B cell (primary cell): ENCODE measurements around the gene GLIS1. TPM values are rescaled to one million over a fixed set of nuclear protein-coding genes. Genes with fewer than 3 reads are reported as not detected.

ENCODE experiments used
- ATAC-seq: fragments of 200-7000 bp; cut with Tn5 transposase; one replicate; pipeline ENCODE4 v1.10.0; 2021; ENCODE audit warnings: low read depth, mild to moderate bottlenecking, moderate number of reproducible peaks, moderate library complexity
- CTCF ChIA-PET: fragments of 350-600 bp; sonication (Branson Sonifier 250); formaldehyde crosslinking; loops from one replicate; lab custom pipeline; 2021; ENCODE audit warnings: antibody characterized with exemption, inconsistent platforms; lab: Charles Lee
- POLR2A ChIA-PET: fragments of 350-600 bp; sonication (Branson Sonifier 250); formaldehyde crosslinking; loops from one replicate; lab custom pipeline; 2021; ENCODE audit warnings: antibody characterized with exemption; lab: Charles Lee
- DNase-seq: peaks from one replicate; pipeline ENCODE4 v3.0.0; 2013
- H2AFZ ChIP-seq: 2 replicates; pipeline ENCODE4 v1.6.1; 2012; ENCODE audit warnings: mild to moderate bottlenecking, low read depth, low read length; ENCODE audit not compliant: insufficient read depth, poor library complexity, severe bottlenecking
- H3K27ac ChIP-seq, 2 donors: 1 replicate in 1 of 2; 2 replicates in 1 of 2; pipeline ENCODE4 v1.5.1; 2012 to 2013; ENCODE audit warnings: low read length in 2 of 2, mild to moderate bottlenecking in 2 of 2, moderate library complexity in 1 of 2
- H3K27me3 ChIP-seq, 4 experiments: fragments of 200-600 bp in 1 of 4; sonication (generic) in 1 of 4; replicated peaks in 1 of 4; 1 replicate in 2 of 4; 2 replicates in 2 of 4; pipeline versions ENCODE4 v1.6.1 to v1.7.0; 2013 to 2016; ENCODE audit warnings: low read length in 3 of 4, mild to moderate bottlenecking in 2 of 4, mixed read lengths in 1 of 4, moderate library complexity in 1 of 4; ENCODE audit not compliant: insufficient read depth in 4 of 4, control insufficient read depth in 3 of 4; ENCODE audit errors: control extremely low read depth in 1 of 4
- H3K36me3 ChIP-seq, 2 experiments: replicated peaks in 1 of 2; 1 replicate in 1 of 2; 2 replicates in 1 of 2; pipeline versions ENCODE4 v1.6.1 to v1.7.1; 2013; ENCODE audit warnings: low read length in 1 of 2; ENCODE audit not compliant: insufficient read depth in 2 of 2, control insufficient read depth in 1 of 2; ENCODE audit errors: control extremely low read depth in 1 of 2, extremely low read depth in 1 of 2
- H3K4me1 ChIP-seq, 2 donors: fragments of 200-600 bp in 1 of 2; sonication (generic) in 1 of 2; 1 replicate in 1 of 2; 2 replicates in 1 of 2; pipeline versions ENCODE4 v1.5.1 to v1.6.1; 2013 to 2017; ENCODE audit warnings: low read length in 2 of 2; ENCODE audit not compliant: control insufficient read depth in 2 of 2, insufficient read depth in 2 of 2
- H3K4me2 ChIP-seq: replicated peaks from 2 replicates; pipeline ENCODE3; 2012; ENCODE audit warnings: mild to moderate bottlenecking, low read depth, low read length; ENCODE audit not compliant: poor library complexity, severe bottlenecking
- H3K4me3 ChIP-seq, 5 experiments: fragments of 200-600 bp in 1 of 5; sonication (generic) in 1 of 5; 1 replicate in 3 of 5; 2 replicates in 2 of 5; pipeline versions ENCODE4 v1.5.1 to v1.7.0; 2011 to 2016; ENCODE audit warnings: low read length in 4 of 5, mild to moderate bottlenecking in 4 of 5, low read depth in 2 of 5, control low read depth in 1 of 5, moderate library complexity in 1 of 5; ENCODE audit not compliant: insufficient read depth in 1 of 5; ENCODE audit errors: control extremely low read depth in 1 of 5, extremely low read depth in 1 of 5
- H3K79me2 ChIP-seq: fragments of 200-600 bp; sonication (generic); one replicate; pipeline ENCODE4 v1.6.0; 2016; ENCODE audit warnings: low read length; ENCODE audit not compliant: control insufficient read depth, insufficient read depth
- H3K9ac ChIP-seq: fragments of 200-600 bp; sonication (generic); 2 replicates; pipeline ENCODE4 v1.6.1; 2017; ENCODE audit warnings: mild to moderate bottlenecking, low read length, moderate library complexity
- H3K9me3 ChIP-seq, 3 donors: one replicate each; pipeline versions ENCODE4 v1.6.1 to v1.7.1; 2013; ENCODE audit warnings: low read length in 2 of 3; ENCODE audit not compliant: control insufficient read depth in 2 of 3, insufficient read depth in 1 of 3; ENCODE audit errors: control extremely low read depth in 1 of 3
- H4K20me1 ChIP-seq: 2 replicates; pipeline ENCODE4 v1.6.0; 2012; ENCODE audit warnings: mild to moderate bottlenecking, low read length; ENCODE audit not compliant: insufficient read depth, control insufficient read depth, poor library complexity, severe bottlenecking
- H3K27ac Mint-ChIP-seq: one replicate; pipeline ENCODE4 v1.8.0; 2021; ENCODE audit warnings: mixed read lengths
- H3K27me3 Mint-ChIP-seq: one replicate; pipeline ENCODE4 v1.8.0; 2021; ENCODE audit warnings: mixed read lengths
- H3K4me1 Mint-ChIP-seq: one replicate; pipeline ENCODE4 v1.8.0; 2021; ENCODE audit warnings: mixed read lengths
- H3K4me3 Mint-ChIP-seq: one replicate; pipeline ENCODE4 v1.8.0; 2021; ENCODE audit warnings: mixed read lengths
- H3K9me3 Mint-ChIP-seq: one replicate; pipeline ENCODE4 v1.8.0; 2022; ENCODE audit warnings: mixed read lengths; ENCODE audit not compliant: insufficient read depth
- CTCF ChIP-seq: fragments of 200-600 bp; IDR thresholded peaks from one replicate; pipeline ENCODE4 v1.8.0; 2022; ENCODE audit warnings: antibody characterized with exemption, mild to moderate bottlenecking
- EZH2 ChIP-seq: IDR thresholded peaks from 2 replicates; pipeline ENCODE4 v1.6.1; 2012; ENCODE audit warnings: borderline replicate concordance, low read depth, mild to moderate bottlenecking, moderate library complexity, low read length; ENCODE audit not compliant: insufficient read depth, poor library complexity, severe bottlenecking
- WGBS: methylation state at CpG from one replicate; pipeline ENCODE4 v1.1.5; 2013; ENCODE audit warnings: missing lambda C conversion rate; ENCODE audit not compliant: insufficient coverage; 5-methylcytosine and 5-hydroxymethylcytosine counted together
- intact Hi-C: fragments of 100-400 bp; cut with micrococcal nuclease; formaldehyde crosslinking; loops from one replicate; pipeline ENCODE4 v1.10.0; 2022
- polyA plus RNA-seq: library from polyadenylated mRNA; depleted of rRNA; stranded (reverse); fragments of >200 nt; gene quantifications from 2 replicates; pipeline ENCODE4 v1.2.3, GENCODE V29; 2012
- total RNA-seq, 2 donors: library from RNA; stranded (reverse); fragments of 120-200 nt in 1 of 2; gene quantifications; 1 replicate in 1 of 2; 2 replicates in 1 of 2; pipeline versions ENCODE4 v1.2.3 to v1.2.4, GENCODE V29; 2013 to 2022

GLIS1 gene
- total and polyA plus RNA-seq, 2 donors (not counting 1 experiment from before 2014, with no cell fraction given): not detected

GRCh38 chr1:53601031-53601745, 137.8 kb downstream of the GLIS1 start:
- Mint-ChIP-seq H3K4me1 (no peaks in the 10 kb centered on the region), H3K9me3 (no peaks in the 10 kb centered on the region), H3K27me3 (no peaks in the 10 kb centered on the region), H3K4me3 (no peak overlapping the region), H3K27ac (no peak overlapping the region)
- ATAC-seq (no peak), DNase-seq (no peak)
- Histone ChIP-seq H3K4me3 (no peak overlapping the region), H4K20me1 (no peaks in the 10 kb centered on the region), H3K4me1 (no peaks in the 10 kb centered on the region), H3K27me3 (no peaks in the 10 kb centered on the region), H3K9ac (no peak overlapping the region), H3K36me3 (no peaks in the 10 kb centered on the region), H3K27ac (no peak overlapping the region), H3K9me3 (no peaks in the 10 kb centered on the region), H3K4me2 (no peak overlapping the region), H3K79me2 (no peaks in the 10 kb centered on the region), H2AFZ (no peak overlapping the region)
- intact Hi-C loops: no loop called here
- ChIA-PET POLR2A (no interaction called here), CTCF (no interaction called here)
- TF ChIP-seq EZH2 (no peak), CTCF (no peak)
- WGBS: 90% methylated on average over 9 of the region's 11 CpGs

- no peaks in the 10 kb centered on the region for H3K36me3 ChIP-seq
- no peak overlapping the region for H3K27ac Mint-ChIP-seq
- no peaks in the 10 kb centered on the region for H3K79me2 ChIP-seq
- no peak overlapping the region for H2AFZ ChIP-seq
- TF ChIP-seq EZH2 (no peak), CTCF (no peak)
- no peak overlapping the region for H3K4me2 ChIP-seq
- WGBS: 63% methylated on average over 8 of the region's 8 CpGs
- POLR2A ChIA-PET: no interaction called here
- H3K9ac ChIP-seq: no peak overlapping the region
- no peak overlapping the region for H3K4me3 Mint-ChIP-seq
- H3K4me1 Mint-ChIP-seq: no peaks in the 10 kb centered on the region
- no peaks in the 10 kb centered on the region for H3K9me3 Mint-ChIP-seq
- H3K27me3 Mint-ChIP-seq: no peaks in the 10 kb centered on the region
- DNase-seq (no peak), ATAC-seq (no peak)
- no peaks in the 10 kb centered on the region for H3K4me1 ChIP-seq
- CTCF ChIA-PET: no interaction called here
- intact Hi-C loops: no loop called here
- H3K27me3 ChIP-seq: no peaks in the 10 kb centered on the region
- H3K9me3 ChIP-seq: no peaks in the 10 kb centered on the region
- no peak overlapping the region for H3K4me3 ChIP-seq
- no peaks in the 10 kb centered on the region for H4K20me1 ChIP-seq
- H3K27ac ChIP-seq: no peak overlapping the region
Observed at GRCh38 chr1:53600561-53600960, 138.4 kb downstream of the GLIS1 start.
